ENCODE measurements around the gene MTHFD1. TPM values are rescaled to one million over a fixed set of nuclear protein-coding genes. Genes with fewer than 3 reads are reported as not detected.

MTHFD1 gene
- total and polyA plus RNA-seq, 9 donors = 16.3 to 77.6 (median 52.1) TPM

- DNase-seq = no peak
- peaks cover 2% of the 10 kb centered on the region for H3K4me1 ChIP-seq (ENCODE audit: insufficient read depth)
- 92 to 95% (median 93%) methylated on average over 11 of the region's 11 CpGs for WGBS, 3 donors
- H3K27ac ChIP-seq = no peak overlapping the region
- H3K4me3 ChIP-seq = no peak overlapping the region
- H3K27me3 ChIP-seq = no peaks in the 10 kb centered on the region
- no peak for TF ChIP-seq EP300 (IDR thresholded peaks at IDR 0.05)
- no peak for TF ChIP-seq POLR2A (IDR thresholded peaks at IDR 0.05)
- intact Hi-C loops (cut with DNase I) = no loop called here
- no peaks in the 10 kb centered on the region for H3K9me3 ChIP-seq
- H3K36me3 ChIP-seq = no peaks in the 10 kb centered on the region
Observed at GRCh38 chr14:64444140-64444539, 56.0 kb downstream of the MTHFD1 start.

- H3K36me3 ChIP-seq = no peaks in the 10 kb centered on the region
- no peaks in the 10 kb centered on the region for H3K9me3 ChIP-seq
- TF ChIP-seq EP300 (IDR thresholded peaks at IDR 0.05) (no peak), POLR2A (IDR thresholded peaks at IDR 0.05) (no peak), CTCF (IDR thresholded peaks at IDR 0.05) (no peak)
- peak in 4 of 5 donors; percentile 26 to 50 (median 34) for DNase-seq
- H3K4me3 ChIP-seq = no peak overlapping the region
- H3K27me3 ChIP-seq = no peaks in the 10 kb centered on the region
- 32 to 43% (median 39%) methylated on average over 7 of the region's 7 CpGs for WGBS, 3 donors
- H3K27ac ChIP-seq = peak overlapping the region; percentile 32 to 34
- peaks cover 2% of the 10 kb centered on the region for H3K4me1 ChIP-seq (ENCODE audit: insufficient read depth)
- intact Hi-C loops (cut with DNase I) = no loop called here
Observed at GRCh38 chr14:64444984-64445845, 57.1 kb downstream of the MTHFD1 start.

GRCh38 chr14:64447876-64448670 is 59.9 kb downstream of the MTHFD1 start:
- H3K4me1 ChIP-seq (ENCODE audit: insufficient read depth) = peaks cover 2% of the 10 kb centered on the region
- H3K9me3 ChIP-seq = no peaks in the 10 kb centered on the region
- TF ChIP-seq CTCF (IDR thresholded peaks at IDR 0.05) (no peak), POLR2A (IDR thresholded peaks at IDR 0.05) (no peak), EP300 (IDR thresholded peaks at IDR 0.05) (no peak)
- H3K27ac ChIP-seq = no peak overlapping the region
- no peaks in the 10 kb centered on the region for H3K36me3 ChIP-seq
- H3K4me3 ChIP-seq = no peak overlapping the region
- WGBS, 3 donors = 54 to 72% (median 55%) methylated on average over 5 of the region's 5 CpGs
- no peaks in the 10 kb centered on the region for H3K27me3 ChIP-seq
- DNase-seq = no peak
- intact Hi-C loops (cut with DNase I) = no loop called here

GRCh38 chr14:64450255-64450654 is 62.1 kb downstream of the MTHFD1 start:
- WGBS, 3 donors = 84 to 93% (median 92%) methylated on average over 2 of the region's 2 CpGs
- H3K27me3 ChIP-seq = no peaks in the 10 kb centered on the region
- H3K27ac ChIP-seq = no peak overlapping the region
- H3K36me3 ChIP-seq = no peaks in the 10 kb centered on the region
- no peak for DNase-seq
- H3K4me3 ChIP-seq = no peak overlapping the region
- TF ChIP-seq CTCF (IDR thresholded peaks at IDR 0.05) = no peak
- no peak for TF ChIP-seq POLR2A (IDR thresholded peaks at IDR 0.05)
- no peak for TF ChIP-seq EP300 (IDR thresholded peaks at IDR 0.05)
- H3K9me3 ChIP-seq = no peaks in the 10 kb centered on the region
- no peaks in the 10 kb centered on the region for H3K4me1 ChIP-seq (ENCODE audit: insufficient read depth)
- intact Hi-C loops (cut with DNase I) = no loop called here
